ENCODE data around the gene LEMD1.

- TF ChIP-seq CTCF (IDR thresholded peaks at IDR 0.05; ENCODE audit: insufficient read depth, low read length) (no peak), GABPA (IDR thresholded peaks at IDR 0.05; ENCODE audit: low read depth) (no peak), POLR2AphosphoS5 (IDR thresholded peaks at IDR 0.05; ENCODE audit: low read depth) (no peak), REST (IDR thresholded peaks at IDR 0.05; ENCODE audit: insufficient replicate concordance, low read depth) (no peak)
Measured at GRCh38 chr1:205421798-205422197, at the start of gene LEMD1.

All from HL-60 (cell line).